ENCODE data around the gene ADGRD1.

ADGRD1 gene

DNA sequence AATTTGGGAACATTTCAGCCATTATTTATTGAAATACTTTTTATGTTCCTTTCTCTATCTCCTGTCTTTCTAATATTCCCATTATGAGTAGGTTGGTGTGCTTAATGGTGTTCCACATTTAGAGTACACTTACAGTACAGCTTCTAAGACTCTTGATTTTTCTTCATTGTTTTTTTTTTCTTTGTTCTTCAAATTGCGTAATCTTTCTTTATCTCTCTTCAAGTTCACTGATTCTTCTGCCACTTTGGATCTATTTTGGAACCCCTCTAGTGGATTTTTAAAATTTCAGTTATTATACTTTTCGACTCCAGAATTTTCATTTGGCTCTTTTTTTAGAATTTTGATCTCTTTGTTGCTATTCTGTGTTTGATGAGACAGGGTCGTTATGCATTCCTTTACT lies 157.7 kb downstream of the ADGRD1 start:
- no peaks in the 10 kb centered on the region for H3K9me2 ChIP-seq (replicated peaks; ENCODE audit: control insufficient read depth, low read length)
- no peaks in the 10 kb centered on the region for H3F3A ChIP-seq (ENCODE audit: control insufficient read depth, insufficient read depth)
- H3K27me3 ChIP-seq (ENCODE audit: control insufficient read depth, low read length) = no peaks in the 10 kb centered on the region; the same call in 1 of the 2 replicates
- H3K9me3 ChIP-seq (ENCODE audit: control insufficient read depth, insufficient read depth, low read length) = peaks cover 4% of the 10 kb centered on the region; the same call in 1 of the 2 replicates
- H3K4me1 ChIP-seq (ENCODE audit: control insufficient read depth, low read length) = no peaks in the 10 kb centered on the region
- no peaks in the 10 kb centered on the region for H3K79me2 ChIP-seq (ENCODE audit: control insufficient read depth, low read length)
- no peak overlapping the region for H3K4me2 ChIP-seq (ENCODE audit: low read length)
- H4K20me1 ChIP-seq (ENCODE audit: control insufficient read depth, insufficient read depth, low read depth, low read length) = no peaks in the 10 kb centered on the region
- no peaks in the 10 kb centered on the region for H3K36me3 ChIP-seq (ENCODE audit: control insufficient read depth, low read length)
- no peak overlapping the region for H3K4me3 ChIP-seq (ENCODE audit: low read length)
- TF ChIP-seq EZH2phosphoT487 (IDR thresholded peaks at IDR 0.05; ENCODE audit: borderline replicate concordance, low read length) (no peak), CTCF (IDR thresholded peaks at IDR 0.05; ENCODE audit: low read depth, low read length, poor library complexity, severe bottlenecking) (no peak)
- H3K27ac ChIP-seq (ENCODE audit: low read depth, low read length) = no peak overlapping the region

GRCh38 chr12:131112021-131112420 lies 158.3 kb downstream of the ADGRD1 start:
- TF ChIP-seq CTCF (IDR thresholded peaks at IDR 0.05; ENCODE audit: low read depth, low read length, poor library complexity, severe bottlenecking) (no peak), EZH2phosphoT487 (IDR thresholded peaks at IDR 0.05; ENCODE audit: borderline replicate concordance, low read length) (no peak)
- Histone ChIP-seq H3K79me2 (ENCODE audit: control insufficient read depth, low read length) (no peaks in the 10 kb centered on the region), H3K4me2 (ENCODE audit: low read length) (no peak overlapping the region), H4K20me1 (ENCODE audit: control insufficient read depth, insufficient read depth, low read depth, low read length) (no peaks in the 10 kb centered on the region), H3K4me3 (ENCODE audit: low read length) (no peak overlapping the region), H3K36me3 (ENCODE audit: control insufficient read depth, low read length) (no peaks in the 10 kb centered on the region), H3K27me3 (ENCODE audit: control insufficient read depth, low read length) (no peaks in the 10 kb centered on the region; the same call in 1 of the 2 replicates), H3K4me1 (ENCODE audit: control insufficient read depth, low read length) (no peaks in the 10 kb centered on the region), H3K9me2 (replicated peaks; ENCODE audit: control insufficient read depth, low read length) (no peaks in the 10 kb centered on the region), H3K27ac (ENCODE audit: low read depth, low read length) (no peak overlapping the region), H3K9me3 (ENCODE audit: control insufficient read depth, insufficient read depth, low read length) (peaks cover 4% of the 10 kb centered on the region; the same call in 1 of the 2 replicates), H3F3A (ENCODE audit: control insufficient read depth, insufficient read depth) (no peaks in the 10 kb centered on the region)

DNA sequence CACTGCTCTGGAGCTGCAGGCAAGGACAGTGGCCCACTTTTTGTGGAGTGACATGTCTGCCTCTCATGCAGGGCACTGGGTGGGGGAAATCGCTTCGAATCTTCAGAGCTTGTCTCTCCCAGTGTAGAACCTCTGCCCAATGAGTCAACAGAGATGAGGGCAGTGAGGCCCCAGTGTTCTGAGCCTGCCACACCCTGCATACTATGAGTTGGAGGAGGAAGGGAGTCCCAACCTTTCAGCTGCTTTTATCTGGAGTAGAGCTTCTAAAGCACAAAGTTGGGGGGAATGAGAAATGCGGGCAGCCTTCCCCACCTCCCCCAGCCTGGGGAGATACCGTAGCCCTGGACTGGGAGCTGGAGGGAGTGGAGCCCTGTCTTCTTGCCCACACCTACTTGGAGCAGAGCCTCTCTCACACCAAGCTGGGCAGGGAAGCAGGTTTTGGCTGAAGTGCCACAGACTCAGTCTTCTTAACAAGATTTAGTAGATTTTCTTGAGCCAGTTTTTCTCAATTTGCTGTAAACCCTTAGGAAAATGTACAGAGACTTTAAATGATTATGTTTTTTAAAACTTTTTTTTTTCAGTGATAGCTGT lies 159.1 kb downstream of the ADGRD1 start:
- Histone ChIP-seq H3K9me2 (replicated peaks; ENCODE audit: control insufficient read depth, low read length) (no peaks in the 10 kb centered on the region), H3K4me1 (ENCODE audit: control insufficient read depth, low read length) (no peaks in the 10 kb centered on the region), H3K36me3 (ENCODE audit: control insufficient read depth, low read length) (no peaks in the 10 kb centered on the region), H3K4me2 (ENCODE audit: low read length) (no peak overlapping the region), H3K79me2 (ENCODE audit: control insufficient read depth, low read length) (no peaks in the 10 kb centered on the region), H3K27me3 (ENCODE audit: control insufficient read depth, low read length) (no peaks in the 10 kb centered on the region; the same call in 1 of the 2 replicates), H3K27ac (ENCODE audit: low read depth, low read length) (no peak overlapping the region), H3F3A (ENCODE audit: control insufficient read depth, insufficient read depth) (no peaks in the 10 kb centered on the region), H3K9me3 (ENCODE audit: control insufficient read depth, insufficient read depth, low read length) (peaks cover 4% of the 10 kb centered on the region; the same call in 1 of the 2 replicates), H3K4me3 (ENCODE audit: low read length) (no peak overlapping the region), H4K20me1 (ENCODE audit: control insufficient read depth, insufficient read depth, low read depth, low read length) (no peaks in the 10 kb centered on the region)
- TF ChIP-seq EZH2phosphoT487 (IDR thresholded peaks at IDR 0.05; ENCODE audit: borderline replicate concordance, low read length) = no peak
- TF ChIP-seq CTCF (IDR thresholded peaks at IDR 0.05; ENCODE audit: low read depth, low read length, poor library complexity, severe bottlenecking) = no peak
